Measurements from ENCODE around the gene PHC2.

GRCh38 chr1:33469691-33470090, 38.8 kb upstream of the PHC2 start:
- TF ChIP-seq CTCF (IDR thresholded peaks at IDR 0.05; ENCODE audit: poor library complexity) (no peak), EZH2 (IDR thresholded peaks at IDR 0.05; ENCODE audit: borderline replicate concordance) (no peak)
